ENCODE data around the gene GTPBP4.

DNA sequence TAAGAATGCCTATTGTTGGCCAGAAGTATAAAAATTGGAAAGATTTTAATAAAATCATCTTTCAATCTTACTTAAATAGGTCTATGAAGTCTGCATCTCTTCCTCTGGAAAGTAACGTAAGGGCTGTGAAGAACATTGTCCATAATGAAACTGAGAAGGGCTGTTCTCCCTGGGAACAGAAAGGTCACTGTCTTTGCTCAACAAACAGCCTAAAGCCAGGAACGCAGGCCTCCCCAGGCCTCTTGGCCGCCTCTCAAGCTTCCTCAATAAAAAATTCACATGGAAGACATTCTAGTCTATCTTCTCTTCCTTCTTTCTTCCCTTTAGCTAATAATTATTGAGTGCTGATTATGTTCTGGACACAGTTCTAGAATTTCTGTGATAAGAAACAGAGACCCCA, 46.5 kb downstream of the GTPBP4 start:
- TF ChIP-seq DNMT1 (IDR thresholded peaks at IDR 0.05) (no peak), GATAD2A (IDR thresholded peaks at IDR 0.05) (no peak), PCBP1 (IDR thresholded peaks at IDR 0.05; ENCODE audit: low read depth, low read length, poor library complexity, severe bottlenecking) (no peak), PHF21A (IDR thresholded peaks at IDR 0.05; ENCODE audit: borderline replicate concordance, low read depth) (no peak), SREBF2 (CRISPR knock-in tag; IDR thresholded peaks at IDR 0.05) (no peak)
- TF ChIP-seq, protein P1, sequence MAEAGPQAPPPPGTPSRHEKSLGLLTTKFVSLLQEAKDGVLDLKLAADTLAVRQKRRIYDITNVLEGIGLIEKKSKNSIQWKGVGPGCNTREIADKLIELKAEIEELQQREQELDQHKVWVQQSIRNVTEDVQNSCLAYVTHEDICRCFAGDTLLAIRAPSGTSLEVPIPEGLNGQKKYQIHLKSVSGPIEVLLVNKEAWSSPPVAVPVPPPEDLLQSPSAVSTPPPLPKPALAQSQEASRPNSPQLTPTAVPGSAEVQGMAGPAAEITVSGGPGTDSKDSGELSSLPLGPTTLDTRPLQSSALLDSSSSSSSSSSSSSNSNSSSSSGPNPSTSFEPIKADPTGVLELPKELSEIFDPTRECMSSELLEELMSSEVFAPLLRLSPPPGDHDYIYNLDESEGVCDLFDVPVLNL (CRISPR knock-in tag; IDR thresholded peaks at IDR 0.05; ENCODE audit: low read depth), result no peak
- TF ChIP-seq, protein P2, sequence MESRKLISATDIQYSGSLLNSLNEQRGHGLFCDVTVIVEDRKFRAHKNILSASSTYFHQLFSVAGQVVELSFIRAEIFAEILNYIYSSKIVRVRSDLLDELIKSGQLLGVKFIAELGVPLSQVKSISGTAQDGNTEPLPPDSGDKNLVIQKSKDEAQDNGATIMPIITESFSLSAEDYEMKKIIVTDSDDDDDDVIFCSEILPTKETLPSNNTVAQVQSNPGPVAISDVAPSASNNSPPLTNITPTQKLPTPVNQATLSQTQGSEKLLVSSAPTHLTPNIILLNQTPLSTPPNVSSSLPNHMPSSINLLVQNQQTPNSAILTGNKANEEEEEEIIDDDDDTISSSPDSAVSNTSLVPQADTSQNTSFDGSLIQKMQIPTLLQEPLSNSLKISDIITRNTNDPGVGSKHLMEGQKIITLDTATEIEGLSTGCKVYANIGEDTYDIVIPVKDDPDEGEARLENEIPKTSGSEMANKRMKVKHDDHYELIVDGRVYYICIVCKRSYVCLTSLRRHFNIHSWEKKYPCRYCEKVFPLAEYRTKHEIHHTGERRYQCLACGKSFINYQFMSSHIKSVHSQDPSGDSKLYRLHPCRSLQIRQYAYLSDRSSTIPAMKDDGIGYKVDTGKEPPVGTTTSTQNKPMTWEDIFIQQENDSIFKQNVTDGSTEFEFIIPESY (CRISPR knock-in tag; IDR thresholded peaks at IDR 0.05), result no peak

Measured in K562 (cell line).